C1 segment of cervical spinal cord (tissue), 14 donors: ENCODE results near the gene CDC42.
"Not testable (repeated sequence)": the region's sequence is repeated elsewhere in the genome, so short reads cannot be mapped to it uniquely, and the experiment has no call there.

Source experiments
- DNase-seq, 14 donors: peaks; one replicate each; lab custom pipeline; 2025; lab: John Stamatoyannopoulos, UW

Gene CDC42

GRCh38 chr1:22052115-22053016 lies at the start of gene CDC42:
Gene CDC42, plus strand, starts transcription at chr1:22052709. Its CDS starts 25,770 bp downstream, at chr1:22078479.
- peak; percentile 33 to 96 (median 92) for DNase-seq

GRCh38 chr1:22002875-22003274 lies 49.6 kb upstream of the CDC42 start:
- DNase-seq, result not testable (repeated sequence)

GRCh38 chr1:22003959-22004358 lies 48.5 kb upstream of the CDC42 start:
- DNase-seq, result not testable (repeated sequence)

DNA sequence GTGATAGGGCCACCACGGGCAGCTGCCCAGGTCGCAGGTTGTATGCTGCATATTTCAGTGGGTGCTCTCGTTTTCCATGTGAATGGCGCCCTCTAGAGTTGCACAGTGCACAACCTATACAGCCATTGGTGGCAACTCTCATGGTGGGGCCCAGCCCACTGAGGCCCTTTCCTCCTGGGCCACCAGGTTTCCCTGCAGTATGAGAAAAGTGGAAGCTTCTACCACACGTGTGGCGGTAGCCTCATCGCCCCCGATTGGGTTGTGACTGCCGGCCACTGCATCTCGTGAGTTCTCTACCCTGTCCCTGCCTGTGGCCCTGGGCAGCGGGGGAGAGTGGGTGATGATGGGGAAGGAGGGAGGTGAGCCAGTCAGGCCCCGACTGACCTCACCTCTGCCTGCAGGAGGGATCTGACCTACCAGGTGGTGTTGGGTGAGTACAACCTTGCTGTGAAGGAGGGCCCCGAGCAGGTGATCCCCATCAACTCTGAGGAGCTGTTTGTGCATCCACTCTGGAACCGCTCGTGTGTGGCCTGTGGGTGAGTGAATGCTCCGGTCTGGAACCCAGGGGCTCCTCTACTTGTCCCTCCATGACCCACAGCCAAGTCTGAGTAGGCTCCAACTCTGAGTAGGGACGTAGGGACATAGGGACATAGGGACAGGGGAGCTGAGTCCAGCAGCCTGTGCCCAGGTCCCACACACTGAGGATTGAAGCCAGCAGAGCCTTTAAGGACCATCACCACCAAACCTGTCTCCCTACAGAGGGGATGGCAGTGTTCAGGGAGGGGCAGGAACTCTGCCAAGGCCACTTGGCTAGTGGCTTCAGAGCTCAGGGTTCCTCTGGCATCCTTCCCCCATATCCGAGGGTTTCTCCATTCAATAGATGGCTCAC lies 47.0 kb upstream of the CDC42 start:
- not testable (repeated sequence) for DNase-seq

DNA sequence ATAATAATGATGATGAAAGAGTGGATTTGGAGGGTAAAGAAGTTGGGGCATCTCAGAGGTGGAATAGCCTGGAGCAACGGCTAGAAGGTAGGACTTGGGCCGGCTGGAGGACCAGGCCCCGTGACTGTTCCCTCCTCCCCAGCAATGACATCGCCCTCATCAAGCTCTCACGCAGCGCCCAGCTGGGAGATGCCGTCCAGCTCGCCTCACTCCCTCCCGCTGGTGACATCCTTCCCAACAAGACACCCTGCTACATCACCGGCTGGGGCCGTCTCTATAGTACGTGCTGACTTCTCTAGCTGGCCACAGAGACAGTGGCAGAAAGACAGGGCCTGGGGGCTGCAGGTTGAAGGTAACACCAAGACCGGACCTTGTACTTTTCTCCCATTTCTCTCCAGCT lies 45.8 kb upstream of the CDC42 start:
- DNase-seq, result not testable (repeated sequence)

DNA sequence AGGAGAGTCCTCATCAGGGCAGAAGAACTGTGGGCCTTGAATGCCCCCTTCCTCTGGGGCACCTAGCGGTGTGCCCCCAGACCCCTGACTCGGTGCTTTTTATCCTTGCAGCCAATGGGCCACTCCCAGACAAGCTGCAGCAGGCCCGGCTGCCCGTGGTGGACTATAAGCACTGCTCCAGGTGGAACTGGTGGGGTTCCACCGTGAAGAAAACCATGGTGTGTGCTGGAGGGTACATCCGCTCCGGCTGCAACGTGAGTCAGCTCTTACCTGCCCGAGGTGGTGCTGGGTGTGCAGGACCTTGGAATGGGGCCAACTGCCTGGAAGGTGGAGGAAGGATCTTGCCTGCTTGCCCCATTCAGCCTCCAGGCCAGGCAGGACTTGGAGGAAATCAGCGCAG lies 45.2 kb upstream of the CDC42 start:
- DNase-seq, result not testable (repeated sequence)

- not testable (repeated sequence) for DNase-seq
Observed at GRCh38 chr1:22009566-22009965, 42.9 kb upstream of the CDC42 start.

- DNase-seq, result not testable (repeated sequence)
Observed at GRCh38 chr1:22012752-22013151, 39.8 kb upstream of the CDC42 start.

DNA sequence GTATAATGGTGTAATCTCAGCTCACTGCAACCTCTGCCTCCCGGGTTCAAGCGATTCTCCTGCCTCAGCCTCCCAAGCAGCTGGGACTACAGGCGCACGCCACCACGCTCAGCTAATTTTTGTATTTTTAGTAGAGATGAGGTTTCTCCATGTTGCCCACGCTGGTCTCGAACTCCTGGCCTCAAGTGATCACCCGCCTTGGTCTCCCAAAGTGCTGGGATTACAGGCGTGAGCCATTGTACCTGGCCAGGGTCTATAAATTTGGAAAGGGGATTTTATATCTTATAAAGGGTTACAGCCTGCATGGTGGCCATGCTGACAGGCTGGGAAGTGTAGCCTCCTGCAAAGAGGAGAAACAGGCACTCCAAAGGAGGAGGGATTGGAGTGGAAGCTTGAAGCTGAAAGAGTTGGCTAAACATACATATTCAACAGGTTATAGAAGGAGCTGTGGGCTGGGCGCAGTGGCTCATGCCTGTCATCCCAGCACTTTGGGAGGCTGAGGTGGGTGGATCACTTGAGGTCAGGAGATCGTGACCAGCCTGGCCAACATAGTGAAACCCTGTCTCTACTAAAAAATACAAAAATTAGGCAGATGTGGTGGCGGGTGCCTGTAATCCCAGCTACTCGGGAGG lies 37.8 kb upstream of the CDC42 start:
- DNase-seq, result not testable (repeated sequence)

GRCh38 chr1:22018583-22019559 lies 33.6 kb upstream of the CDC42 start:
- peak in 4 of 14 donors; percentile 7 to 29 (median 13) for DNase-seq

- DNase-seq, result no peak
Observed at GRCh38 chr1:22021061-22021460, 31.4 kb upstream of the CDC42 start.

- DNase-seq, result peak in 8 of 14 donors; percentile 33 to 82 (median 63)
Observed at GRCh38 chr1:22024485-22025367, 27.8 kb upstream of the CDC42 start.

DNA sequence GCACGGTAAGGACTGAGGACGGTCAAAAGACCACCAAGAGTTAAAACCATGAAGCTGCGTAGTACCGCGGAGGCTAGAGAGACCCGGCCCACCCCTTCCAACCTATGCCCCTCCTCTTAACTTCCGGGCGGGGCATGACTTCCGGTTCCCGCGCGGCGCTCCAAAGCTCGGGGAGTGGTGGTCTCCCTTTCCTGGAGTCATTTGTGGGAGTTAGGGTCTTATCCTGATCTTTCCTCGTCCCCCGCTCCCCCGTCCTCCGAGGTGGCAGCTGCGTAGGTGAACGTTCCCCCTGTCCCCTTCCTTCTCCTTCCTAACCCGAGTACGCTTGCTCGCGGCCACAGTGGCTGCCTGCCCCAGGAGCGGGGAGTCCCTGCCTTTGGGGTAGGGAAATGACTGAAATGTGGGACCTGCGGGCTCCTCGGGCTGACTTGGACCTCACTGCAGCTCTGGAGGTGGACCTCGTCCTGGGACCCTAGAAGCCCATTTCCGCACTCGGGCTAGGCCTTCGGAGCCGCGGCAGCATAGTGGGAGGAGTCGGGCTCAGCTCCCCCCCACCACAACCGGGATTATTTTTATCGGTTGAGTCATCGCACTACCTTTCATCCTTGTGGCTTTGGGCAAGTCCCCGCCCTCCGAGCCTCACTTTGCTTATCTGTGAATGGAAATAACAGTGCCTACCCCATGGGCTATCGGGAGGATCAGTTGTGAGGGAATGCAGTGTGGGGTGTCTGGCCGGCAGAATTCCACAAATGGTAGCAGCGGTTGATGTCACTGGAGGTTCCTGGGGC lies 26.9 kb upstream of the CDC42 start:
- DNase-seq, result peak in 13 of 14 donors; percentile 43 to 91 (median 82)

DNA sequence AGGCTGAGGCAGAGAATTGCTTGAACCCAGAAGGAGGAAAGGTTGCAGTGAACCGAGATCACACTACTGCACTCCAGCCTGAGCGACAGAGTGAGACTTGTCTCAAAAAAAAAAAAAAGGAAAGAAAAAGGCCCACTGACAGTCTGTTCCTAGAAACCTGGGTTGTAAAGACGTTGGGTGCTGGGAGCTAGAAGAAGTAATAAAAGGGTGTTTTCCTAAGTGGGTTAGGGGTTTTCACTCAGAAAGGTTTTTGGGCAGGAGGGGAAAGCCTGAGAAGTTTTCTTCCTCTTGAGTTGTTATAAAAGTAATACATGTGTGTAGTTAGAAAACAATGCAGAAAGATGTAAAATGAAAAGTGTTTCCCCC lies 25.6 kb upstream of the CDC42 start:
- DNase-seq, result no peak

DNA sequence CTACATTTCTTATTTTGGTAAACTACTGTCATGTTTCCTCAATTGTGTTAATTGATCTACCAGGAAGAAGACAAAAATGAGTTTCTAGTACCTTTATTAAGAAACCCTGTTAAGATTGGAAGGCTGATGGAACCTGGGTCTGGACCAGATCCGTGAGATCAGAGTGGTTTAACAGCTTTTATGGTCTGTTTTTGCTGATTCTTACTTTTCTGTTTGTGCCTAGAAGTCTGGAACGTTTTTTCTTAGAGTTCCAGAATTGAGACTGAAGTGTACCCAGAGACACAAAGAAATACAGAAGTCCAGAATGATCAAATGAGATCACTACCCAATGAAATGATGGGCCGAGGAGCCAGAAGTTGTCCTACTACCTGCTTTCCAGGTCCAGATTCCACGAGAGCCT lies 22.5 kb upstream of the CDC42 start:
- DNase-seq, result no peak

DNA sequence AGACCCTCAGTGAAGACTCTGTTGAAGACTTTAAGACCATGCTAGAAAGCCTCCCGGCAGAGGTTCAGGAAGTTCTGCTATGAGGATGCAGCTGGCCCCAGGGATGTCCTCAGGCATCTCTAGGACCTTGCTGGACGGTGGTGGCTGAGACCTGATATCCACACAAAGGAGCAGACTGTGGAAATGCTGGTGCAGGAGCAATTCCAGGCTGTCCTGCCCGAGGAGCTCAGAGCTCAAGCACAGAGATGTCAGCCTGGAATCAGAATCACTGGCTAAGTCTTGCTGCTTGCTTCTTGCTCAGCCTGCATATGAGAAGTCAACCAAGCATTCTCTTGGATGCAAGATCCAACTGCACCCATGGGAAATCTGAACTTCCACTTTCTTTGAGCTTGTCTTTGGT lies 22.0 kb upstream of the CDC42 start:
- no peak for DNase-seq

GRCh38 chr1:22031214-22031962 lies 21.1 kb upstream of the CDC42 start:
- DNase-seq, result peak in 1 of 14 donors; percentile 5

DNA sequence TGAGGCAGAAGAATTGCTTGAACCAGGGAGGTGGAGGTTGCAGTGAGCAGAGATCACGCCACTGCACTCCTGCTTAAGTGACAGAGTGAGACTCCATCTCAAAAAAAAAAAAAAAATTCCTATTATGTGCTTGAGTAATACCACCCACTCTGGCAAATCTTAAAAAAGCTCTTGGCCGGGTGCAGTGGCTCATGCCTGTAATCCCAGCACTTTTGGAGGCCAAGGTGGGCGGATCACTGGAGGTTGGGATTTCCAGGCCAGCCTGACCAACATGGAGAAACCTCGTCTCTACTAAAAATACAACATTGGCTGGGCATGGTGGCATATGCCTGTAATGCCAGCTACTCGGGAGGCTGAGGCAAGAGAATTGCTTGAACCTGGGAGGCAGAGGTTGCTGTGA lies 17.7 kb upstream of the CDC42 start:
- not testable (repeated sequence) for DNase-seq
